Psoas muscle (tissue), 8 donors: ENCODE results near the gene QPRT. TPM values are rescaled to one million over a fixed set of nuclear protein-coding genes. Genes with fewer than 3 reads are reported as not detected.
"Not testable (repeated sequence)": the region's sequence is repeated elsewhere in the genome, so short reads cannot be mapped to it uniquely, and the experiment has no call there.

Experiments used
- ATAC-seq, 4 donors: fragments of 200-7000 bp; cut with Tn5 transposase; one replicate each; pipeline ENCODE4 v1.9.1; 2020; ENCODE audit warnings: moderate library complexity in 3 of 4, mild to moderate bottlenecking in 2 of 4
- DNase-seq, 2 donors: peaks; one replicate each; pipeline ENCODE4 v3.0.0-alpha.2; 2020
- H3K27ac ChIP-seq: fragments of 200-600 bp; one replicate; pipeline ENCODE4 v1.8.0; 2022
- H3K27me3 ChIP-seq, 3 donors: fragments of 200-600 bp in 1 of 3; one replicate each; pipeline versions ENCODE4 v1.6.1 to v1.8.0; 2013 to 2022; ENCODE audit warnings: low read length in 2 of 3, mild to moderate bottlenecking in 2 of 3, moderate library complexity in 1 of 3; ENCODE audit not compliant: insufficient read depth in 3 of 3
- H3K36me3 ChIP-seq, 2 donors: fragments of 200-600 bp in 1 of 2; one replicate each; pipeline versions ENCODE4 v1.6.1 to v1.8.0; 2013 to 2022; ENCODE audit warnings: low read depth in 1 of 2, mild to moderate bottlenecking in 1 of 2, moderate library complexity in 1 of 2; ENCODE audit not compliant: insufficient read depth in 1 of 2
- H3K4me1 ChIP-seq: fragments of 200-600 bp; one replicate; pipeline ENCODE4 v1.8.0; 2022
- H3K4me3 ChIP-seq: fragments of 200-600 bp; one replicate; pipeline ENCODE4 v1.8.0; 2022; ENCODE audit warnings: mild to moderate bottlenecking
- H3K9me3 ChIP-seq: fragments of 200-600 bp; one replicate; pipeline ENCODE4 v1.8.0; 2022
- WGBS, 3 donors: extraction: QIAGEN DNeasy Blood & Tissue Kit; methylation state at CpG; one replicate each; pipeline versions ENCODE4 v1.1.6 to v1.1.7; 2013; 5-methylcytosine and 5-hydroxymethylcytosine counted together
- intact Hi-C, 2 donors: fragments of 100-400 bp; cut with DNase I; formaldehyde crosslinking; loops; one replicate each; pipeline versions ENCODE4 v1.11.0 to v1.14.2; 2022
- long read RNA-seq, 2 donors: library from polyadenylated mRNA; unstranded; transcript quantifications; one replicate each; pipeline ENCODE4 v2.0.0, GENCODE V29; 2021
- polyA plus RNA-seq, 3 donors: library from polyadenylated mRNA; stranded (reverse); fragments of 200-250 nt; gene quantifications; one replicate each; pipeline ENCODE4 v1.2.3, GENCODE V29; 2013
- total RNA-seq, 4 donors: library from RNA; stranded (reverse); fragmentation: NEBNext Ultra II Directional in 2 of 4; extraction: Animal tissue kit (Norgen Biotek cat#: 25700) in 2 of 4; gene quantifications; one replicate each; pipeline versions ENCODE4 v1.2.1 to v1.2.4, GENCODE V29; 2021 to 2023
- TF ChIP-seq, protein P1 (sequence below): fragments of 200-600 bp; IDR thresholded peaks from one replicate; pipeline ENCODE4 v1.8.0; 2022; ENCODE audit warnings: antibody characterized with exemption
- donor health status: healthy with polysubstance abuse.
- donor health status: DM: no; HTN: no; CAD: no; lungs with moderate emphysema.
- donor health status: Bipolar disorder and iron deficiency.
- donor health status: healthy.
- donor health status: DM: yes; HTN: yes; CAD: no.
- donor health status: DM: no; HTN: no; CAD: no.
- donor health status: DM: no; HTN: no; CAD: no.
- donor health status: DM: yes; HTN: yes; CAD: no.

Gene QPRT
- total RNA-seq, result 1 to 10 TPM; 2.3 to 9.9 (median 3.0) TPM
- 1 to 10 TPM in 1 of 3 donors, under 1 TPM in 2; 0.75 to 1.4 (median 0.96) TPM for polyA plus RNA-seq
- long read RNA-seq, donor 1, partial matches to known transcripts, result 1 of 4 reads
- long read RNA-seq, donor 1, other reads (novel, unspliced or antisense), result 0 of 4 reads
- long read RNA-seq, donor 2, partial matches to known transcripts, result 0 of 3 reads
- long read RNA-seq, donor 2, other reads (novel, unspliced or antisense), result 0 of 3 reads

DNA sequence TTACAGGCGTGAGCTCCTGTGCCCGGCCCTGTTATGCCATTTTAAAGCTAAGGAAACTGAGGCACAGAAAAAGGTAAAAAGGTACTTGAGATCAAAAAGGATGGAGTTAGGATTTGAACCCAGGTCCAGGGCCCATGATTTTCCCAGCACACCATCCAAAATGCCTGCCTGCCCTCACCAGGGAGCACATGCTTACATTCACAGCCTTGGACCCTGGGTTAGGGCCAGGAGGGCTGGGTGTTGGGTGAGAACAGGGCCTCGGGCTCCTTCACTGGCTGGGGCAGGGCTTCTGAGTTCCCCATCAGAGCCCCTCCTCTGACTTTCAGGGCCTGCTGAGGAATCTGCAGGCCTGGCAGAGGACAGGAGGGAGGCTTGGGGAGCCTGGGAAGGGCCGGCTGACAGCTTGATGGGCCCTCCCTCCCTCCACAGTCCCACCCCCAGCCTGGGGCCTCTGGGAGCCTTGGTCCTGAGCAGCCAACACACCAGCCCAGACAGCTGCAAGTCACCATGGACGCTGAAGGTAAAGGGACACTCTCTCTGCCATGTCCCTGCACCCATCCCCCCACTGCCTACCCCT is at the start of gene QPRT:
Gene QPRT (plus strand): TSS at position 490 of the 577 bp plus-strand sequence. CDS start 18 bp downstream, at position 508.
- Histone ChIP-seq H3K36me3 (no peaks in the 10 kb centered on the region), H3K4me1 (no peaks in the 10 kb centered on the region), H3K9me3 (no peaks in the 10 kb centered on the region), H3K4me3 (peak within 1 kb of the TSS; percentile 32), H3K27me3 (no peaks in the 10 kb centered on the region), H3K27ac (no peak within 1 kb of the TSS)
- ATAC-seq, result peak; percentile 30 to 57 (median 54)
- TF ChIP-seq, protein P1, sequence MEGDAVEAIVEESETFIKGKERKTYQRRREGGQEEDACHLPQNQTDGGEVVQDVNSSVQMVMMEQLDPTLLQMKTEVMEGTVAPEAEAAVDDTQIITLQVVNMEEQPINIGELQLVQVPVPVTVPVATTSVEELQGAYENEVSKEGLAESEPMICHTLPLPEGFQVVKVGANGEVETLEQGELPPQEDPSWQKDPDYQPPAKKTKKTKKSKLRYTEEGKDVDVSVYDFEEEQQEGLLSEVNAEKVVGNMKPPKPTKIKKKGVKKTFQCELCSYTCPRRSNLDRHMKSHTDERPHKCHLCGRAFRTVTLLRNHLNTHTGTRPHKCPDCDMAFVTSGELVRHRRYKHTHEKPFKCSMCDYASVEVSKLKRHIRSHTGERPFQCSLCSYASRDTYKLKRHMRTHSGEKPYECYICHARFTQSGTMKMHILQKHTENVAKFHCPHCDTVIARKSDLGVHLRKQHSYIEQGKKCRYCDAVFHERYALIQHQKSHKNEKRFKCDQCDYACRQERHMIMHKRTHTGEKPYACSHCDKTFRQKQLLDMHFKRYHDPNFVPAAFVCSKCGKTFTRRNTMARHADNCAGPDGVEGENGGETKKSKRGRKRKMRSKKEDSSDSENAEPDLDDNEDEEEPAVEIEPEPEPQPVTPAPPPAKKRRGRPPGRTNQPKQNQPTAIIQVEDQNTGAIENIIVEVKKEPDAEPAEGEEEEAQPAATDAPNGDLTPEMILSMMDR, result no peak
- 56 to 84% (median 60%) methylated on average over 3 to 5 of the region's 5 CpGs for WGBS, 3 donors
- intact Hi-C loops, result no loop called here
- DNase-seq, result no peak

DNA sequence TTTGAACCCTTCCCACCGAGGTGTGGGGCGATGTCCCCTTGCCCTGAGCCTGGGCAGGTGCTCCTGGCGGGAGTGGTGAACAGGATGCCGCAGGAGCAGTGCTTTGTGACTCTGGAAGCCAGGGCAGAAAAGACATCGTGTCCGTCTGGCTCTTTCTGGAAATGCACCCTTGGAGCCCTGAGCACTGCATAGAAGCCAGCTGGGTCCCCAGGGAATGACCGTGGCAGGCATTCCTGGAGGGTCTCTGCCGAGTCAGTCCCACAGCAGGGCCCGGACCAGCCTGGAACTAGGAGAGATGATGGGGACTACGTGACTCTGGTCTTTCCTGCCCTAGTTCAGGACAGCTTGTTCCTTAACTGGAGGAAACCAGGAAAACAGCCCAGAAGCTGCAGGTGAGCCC is 49.7 kb upstream of the QPRT start:
- peak in 1 of 4 donors; percentile 11 for ATAC-seq
- 51 to 63% (median 53%) methylated on average over 10 of the region's 10 CpGs for WGBS, 3 donors
- not testable (repeated sequence) for H3K27me3 ChIP-seq

DNA sequence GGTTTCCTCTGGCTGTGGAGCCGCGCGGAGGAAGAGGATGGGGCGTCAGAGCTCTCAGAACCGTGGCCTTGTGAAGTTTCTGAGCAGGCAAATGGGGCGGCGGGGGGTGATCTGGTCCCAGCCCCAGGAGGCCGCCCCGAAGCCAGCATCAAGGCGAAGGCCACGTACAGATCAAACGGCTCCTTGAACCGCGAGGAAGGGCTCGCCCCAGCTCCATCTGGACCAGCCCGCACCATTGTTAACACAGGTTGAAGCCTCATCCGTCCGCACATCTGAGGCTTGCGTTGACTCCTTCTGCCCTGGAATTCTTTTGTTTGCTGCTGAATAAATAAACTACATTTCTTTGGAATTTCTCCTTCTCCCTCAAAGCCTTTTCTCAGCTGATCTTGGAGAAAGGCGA is 47.3 kb upstream of the QPRT start:
- H3K36me3 ChIP-seq, H3K4me3 ChIP-seq, H3K27ac ChIP-seq, H3K4me1 ChIP-seq, ATAC-seq, intact Hi-C loops, H3K9me3 ChIP-seq, H3K27me3 ChIP-seq: not testable (repeated sequence)
- DNase-seq, result peak in 1 of 2 donors; percentile 20
- 84 to 94% (median 90%) methylated on average over 13 to 20 of the region's 20 CpGs for WGBS, 3 donors

More for the DNA sequence above, 49.7 kb upstream of the QPRT start:
- not testable (repeated sequence) for H3K36me3 ChIP-seq, H3K27ac ChIP-seq, H3K9me3 ChIP-seq, H3K4me3 ChIP-seq, H3K4me1 ChIP-seq
- intact Hi-C loops, result loop anchor here in 1 of 2 donors (10.0 kb wide), 1 partner anchor 305 kb away; no protein-coding TSS in a partner anchor
- DNase-seq, result peak in 1 of 2 donors; percentile 42

DNA sequence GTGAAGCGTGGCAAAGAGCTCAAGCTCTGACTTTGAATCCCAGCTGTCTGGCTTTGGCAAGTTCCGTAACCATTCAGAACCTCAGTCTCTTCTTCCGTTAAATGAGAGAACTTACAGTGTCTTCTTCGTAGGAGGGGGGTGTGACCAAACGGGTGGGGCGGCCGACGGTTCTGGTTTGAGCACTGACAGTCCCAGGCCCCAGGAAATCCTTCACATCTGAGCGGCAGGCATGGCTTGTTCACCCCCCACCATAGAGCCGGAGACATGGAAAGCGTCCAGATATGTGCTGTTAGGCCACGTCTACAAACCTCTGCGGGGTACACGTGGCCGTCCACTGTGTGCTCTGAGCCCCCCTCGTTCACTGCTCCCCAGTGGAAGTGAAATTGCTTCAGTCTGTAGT is 43.1 kb upstream of the QPRT start:
- H3K9me3 ChIP-seq, H3K27me3 ChIP-seq, H3K36me3 ChIP-seq, H3K4me1 ChIP-seq, intact Hi-C loops, H3K27ac ChIP-seq, H3K4me3 ChIP-seq: not testable (repeated sequence)
- 43 to 57% (median 53%) methylated on average over 14 to 15 of the region's 16 CpGs for WGBS, 3 donors
- DNase-seq (peak in 1 of 2 donors; percentile 36), ATAC-seq (peak in 1 of 4 donors; percentile 15)

DNA sequence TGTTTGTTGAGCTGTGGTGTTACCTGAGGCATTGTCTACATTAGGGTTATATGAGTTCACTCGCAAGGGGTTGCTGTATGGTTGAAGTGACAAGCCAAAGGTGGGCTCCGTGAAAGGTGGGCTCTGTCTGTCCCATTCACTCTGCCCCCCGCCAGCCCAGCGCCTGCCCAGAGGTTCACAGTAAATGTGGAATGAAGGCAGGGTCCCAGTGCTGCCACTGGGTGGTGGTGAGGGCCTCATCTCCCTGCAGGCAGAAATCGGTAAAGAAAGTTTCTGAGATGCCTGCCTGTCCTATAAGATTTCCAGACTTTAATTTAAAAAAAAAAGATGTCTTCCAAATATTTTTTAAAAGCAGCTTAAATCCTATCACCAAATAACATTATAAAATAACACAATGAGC is 42.6 kb upstream of the QPRT start:
- H3K4me1 ChIP-seq, H3K4me3 ChIP-seq, H3K36me3 ChIP-seq, H3K9me3 ChIP-seq, DNase-seq, H3K27ac ChIP-seq, intact Hi-C loops, H3K27me3 ChIP-seq: not testable (repeated sequence)
- ATAC-seq, result peak in 1 of 4 donors; percentile 25
- 38 to 46% (median 42%) methylated on average over 1 of the region's 5 CpGs for WGBS, 3 donors

DNA sequence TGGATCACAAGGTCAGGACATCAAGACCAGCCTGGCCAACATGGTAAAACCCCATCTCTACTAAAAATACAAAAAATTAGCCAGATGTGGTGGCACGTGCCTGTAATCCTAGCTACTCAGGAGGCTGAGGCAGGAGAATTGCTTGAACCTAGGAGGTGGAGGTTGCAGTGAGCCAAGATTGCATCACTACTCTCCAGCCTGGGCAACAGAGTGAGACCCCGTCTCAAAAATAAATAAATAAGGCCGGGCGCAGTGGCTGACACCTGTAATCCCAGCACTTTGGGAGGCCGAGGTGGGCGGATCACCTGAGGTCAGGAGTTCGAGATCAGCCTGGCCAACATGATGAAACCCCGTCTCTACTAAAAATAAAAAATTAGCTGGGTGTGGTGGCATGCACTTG is 40.2 kb upstream of the QPRT start:
- H3K36me3 ChIP-seq, H3K27ac ChIP-seq, intact Hi-C loops, H3K4me1 ChIP-seq, H3K27me3 ChIP-seq, H3K4me3 ChIP-seq, ATAC-seq, H3K9me3 ChIP-seq: not testable (repeated sequence)
- 95 to 98% (median 96%) methylated on average over 8 of the region's 8 CpGs for WGBS, 3 donors
- DNase-seq, result peak in 1 of 2 donors; percentile 10

DNA sequence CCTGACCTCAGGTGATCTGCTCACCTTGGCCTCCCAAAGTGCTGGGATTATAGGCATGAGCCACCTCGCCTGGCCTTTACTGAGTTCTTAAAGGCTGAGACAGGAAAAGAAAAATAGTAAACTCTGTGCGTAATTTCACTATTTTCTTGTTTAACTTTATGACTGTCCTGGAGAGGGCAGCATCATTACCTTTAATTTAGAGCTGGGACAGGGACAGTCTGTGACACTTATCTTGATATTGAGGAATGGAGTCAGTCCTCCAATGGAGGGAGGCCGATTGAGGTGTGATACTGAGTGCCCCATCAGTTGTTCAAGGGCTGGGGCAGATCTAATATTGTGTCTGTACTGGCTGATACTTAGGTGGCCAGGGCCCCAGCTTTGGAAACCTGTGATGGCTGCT is 37.4 kb upstream of the QPRT start:
- Histone ChIP-seq H3K27me3 (no peaks in the 10 kb centered on the region), H3K9me3 (no peaks in the 10 kb centered on the region), H3K36me3 (no peaks in the 10 kb centered on the region), H3K4me1 (no peaks in the 10 kb centered on the region), H3K4me3 (no peak overlapping the region), H3K27ac (no peak overlapping the region)
- ATAC-seq, result no peak
- WGBS, 3 donors, result 65 to 74% (median 70%) methylated on average over 3 of the region's 3 CpGs
- intact Hi-C loops, result no loop called here
- TF ChIP-seq, protein P1, result no peak
- peak in 1 of 2 donors; percentile 30 for DNase-seq
